Measurements from ENCODE around the gene SOST.

DNA sequence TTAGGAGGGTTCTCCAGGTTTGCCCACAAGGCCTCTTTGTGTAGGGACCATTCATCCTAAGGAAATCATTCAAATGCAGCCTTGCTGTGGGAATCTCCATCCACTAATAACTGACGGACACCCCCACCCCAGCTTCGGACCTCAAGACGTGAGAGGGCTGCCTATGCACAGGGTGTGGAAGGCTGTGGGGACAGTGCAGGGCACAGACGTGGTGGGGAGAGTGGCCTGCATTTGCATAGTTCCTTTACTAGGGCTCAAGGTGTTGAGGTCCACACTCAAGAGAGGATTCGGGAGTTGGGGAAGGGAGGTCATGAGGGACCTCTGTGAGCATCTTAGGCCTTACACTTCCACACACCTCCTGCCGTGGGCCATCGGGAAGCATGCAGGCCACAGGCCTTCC, 10.4 kb upstream of the SOST start:
- TF ChIP-seq, protein P1, sequence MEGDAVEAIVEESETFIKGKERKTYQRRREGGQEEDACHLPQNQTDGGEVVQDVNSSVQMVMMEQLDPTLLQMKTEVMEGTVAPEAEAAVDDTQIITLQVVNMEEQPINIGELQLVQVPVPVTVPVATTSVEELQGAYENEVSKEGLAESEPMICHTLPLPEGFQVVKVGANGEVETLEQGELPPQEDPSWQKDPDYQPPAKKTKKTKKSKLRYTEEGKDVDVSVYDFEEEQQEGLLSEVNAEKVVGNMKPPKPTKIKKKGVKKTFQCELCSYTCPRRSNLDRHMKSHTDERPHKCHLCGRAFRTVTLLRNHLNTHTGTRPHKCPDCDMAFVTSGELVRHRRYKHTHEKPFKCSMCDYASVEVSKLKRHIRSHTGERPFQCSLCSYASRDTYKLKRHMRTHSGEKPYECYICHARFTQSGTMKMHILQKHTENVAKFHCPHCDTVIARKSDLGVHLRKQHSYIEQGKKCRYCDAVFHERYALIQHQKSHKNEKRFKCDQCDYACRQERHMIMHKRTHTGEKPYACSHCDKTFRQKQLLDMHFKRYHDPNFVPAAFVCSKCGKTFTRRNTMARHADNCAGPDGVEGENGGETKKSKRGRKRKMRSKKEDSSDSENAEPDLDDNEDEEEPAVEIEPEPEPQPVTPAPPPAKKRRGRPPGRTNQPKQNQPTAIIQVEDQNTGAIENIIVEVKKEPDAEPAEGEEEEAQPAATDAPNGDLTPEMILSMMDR (conservative IDR thresholded peaks at IDR 0.05 in 1 of 2, IDR thresholded peaks at IDR 0.05 in 1 of 2; ENCODE audit: low read depth in 1 of 2, low read length in 2 of 2): no peak
- no peak for TF ChIP-seq EZH2 (IDR thresholded peaks at IDR 0.05; ENCODE audit: low read length, missing control alignments)

Measured in fibroblast of lung (primary cell).